Brain microvascular endothelial cell (primary cell): Measurements from ENCODE around the gene TGM5.

Experiments
- DNase-seq: peaks from one replicate; pipeline ENCODE4 v3.0.0-alpha.2; 2020
- H3K27ac ChIP-seq: fragments of 250-450 bp; sonication (Bioruptor Pico); 2 replicates; pipeline ENCODE4 v1.5.1; 2020; ENCODE audit warnings: mild to moderate bottlenecking, moderate library complexity
- H3K27me3 ChIP-seq: fragments of 250-450 bp; sonication (Bioruptor Pico); replicated peaks from 2 replicates; pipeline ENCODE4 v1.5.1; 2020; ENCODE audit warnings: mild to moderate bottlenecking
- H3K36me3 ChIP-seq: fragments of 250-450 bp; sonication (Bioruptor Pico); replicated peaks from 2 replicates; pipeline ENCODE4 v1.5.1; 2020; ENCODE audit warnings: mild to moderate bottlenecking
- H3K4me3 ChIP-seq: 2 replicates; pipeline ENCODE4 v1.5.1; 2011; ENCODE audit warnings: low read depth, mild to moderate bottlenecking, control low read depth, low read length, moderate library complexity
- in situ Hi-C: cut with HindIII; loops from 2 replicates; pipeline ENCODE4 v1.10.0; 2017; ENCODE audit warnings: low sequenced_read_pairs, low pct_ligation_motif_present
- TF ChIP-seq, protein P1 (sequence below): IDR thresholded peaks from 2 replicates; pipeline ENCODE4 v1.5.1; 2011; ENCODE audit warnings: low read depth, mild to moderate bottlenecking, moderate library complexity, low read length, control low read depth, inconsistent platforms; ENCODE audit errors: missing control alignments

The TGM5 gene

DNA sequence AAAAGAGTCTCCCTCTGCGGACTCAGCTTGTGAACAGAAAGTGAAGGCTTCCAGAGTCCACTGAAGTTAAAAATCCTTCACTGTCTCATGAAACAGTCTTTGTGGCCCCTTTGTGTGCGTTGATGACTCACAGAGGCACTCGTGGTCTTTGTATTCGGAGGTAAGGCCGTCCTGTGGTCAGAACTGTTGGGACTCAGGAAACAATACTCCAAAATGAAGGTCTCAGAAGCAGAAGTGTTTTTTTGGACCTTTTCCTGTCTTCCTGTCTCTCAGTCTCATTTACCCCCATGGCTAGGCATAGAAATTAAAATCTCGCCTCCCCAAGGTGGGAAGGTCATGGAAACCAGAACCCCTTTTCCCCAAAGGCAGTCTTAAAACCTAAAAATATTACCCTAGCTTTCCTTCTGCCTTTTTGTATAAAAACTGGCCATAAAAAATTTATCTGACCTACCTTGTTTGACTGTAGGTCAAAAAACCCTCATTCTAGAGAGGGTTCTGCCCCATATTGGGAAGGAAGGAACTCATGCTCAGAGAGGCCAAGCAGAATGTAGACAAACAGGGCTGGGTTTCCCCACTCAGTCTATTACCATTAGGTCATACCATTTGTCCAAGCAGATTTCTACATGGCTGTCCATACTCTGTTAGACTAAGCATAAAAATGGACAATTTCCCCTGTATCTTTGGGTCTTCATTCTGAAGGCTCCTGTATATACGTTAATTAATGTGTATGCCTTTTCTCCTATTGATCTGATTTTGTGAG, 26.8 kb downstream of the TGM5 start:
- in situ Hi-C loops = no loop called here
- TF ChIP-seq, protein P1, sequence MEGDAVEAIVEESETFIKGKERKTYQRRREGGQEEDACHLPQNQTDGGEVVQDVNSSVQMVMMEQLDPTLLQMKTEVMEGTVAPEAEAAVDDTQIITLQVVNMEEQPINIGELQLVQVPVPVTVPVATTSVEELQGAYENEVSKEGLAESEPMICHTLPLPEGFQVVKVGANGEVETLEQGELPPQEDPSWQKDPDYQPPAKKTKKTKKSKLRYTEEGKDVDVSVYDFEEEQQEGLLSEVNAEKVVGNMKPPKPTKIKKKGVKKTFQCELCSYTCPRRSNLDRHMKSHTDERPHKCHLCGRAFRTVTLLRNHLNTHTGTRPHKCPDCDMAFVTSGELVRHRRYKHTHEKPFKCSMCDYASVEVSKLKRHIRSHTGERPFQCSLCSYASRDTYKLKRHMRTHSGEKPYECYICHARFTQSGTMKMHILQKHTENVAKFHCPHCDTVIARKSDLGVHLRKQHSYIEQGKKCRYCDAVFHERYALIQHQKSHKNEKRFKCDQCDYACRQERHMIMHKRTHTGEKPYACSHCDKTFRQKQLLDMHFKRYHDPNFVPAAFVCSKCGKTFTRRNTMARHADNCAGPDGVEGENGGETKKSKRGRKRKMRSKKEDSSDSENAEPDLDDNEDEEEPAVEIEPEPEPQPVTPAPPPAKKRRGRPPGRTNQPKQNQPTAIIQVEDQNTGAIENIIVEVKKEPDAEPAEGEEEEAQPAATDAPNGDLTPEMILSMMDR = no peak
- no peak overlapping the region for H3K4me3 ChIP-seq
- no peak overlapping the region for H3K27ac ChIP-seq
- DNase-seq = no peak
- H3K36me3 ChIP-seq = no peaks in the 10 kb centered on the region
- H3K27me3 ChIP-seq = peaks cover 22% of the 10 kb centered on the region

DNA sequence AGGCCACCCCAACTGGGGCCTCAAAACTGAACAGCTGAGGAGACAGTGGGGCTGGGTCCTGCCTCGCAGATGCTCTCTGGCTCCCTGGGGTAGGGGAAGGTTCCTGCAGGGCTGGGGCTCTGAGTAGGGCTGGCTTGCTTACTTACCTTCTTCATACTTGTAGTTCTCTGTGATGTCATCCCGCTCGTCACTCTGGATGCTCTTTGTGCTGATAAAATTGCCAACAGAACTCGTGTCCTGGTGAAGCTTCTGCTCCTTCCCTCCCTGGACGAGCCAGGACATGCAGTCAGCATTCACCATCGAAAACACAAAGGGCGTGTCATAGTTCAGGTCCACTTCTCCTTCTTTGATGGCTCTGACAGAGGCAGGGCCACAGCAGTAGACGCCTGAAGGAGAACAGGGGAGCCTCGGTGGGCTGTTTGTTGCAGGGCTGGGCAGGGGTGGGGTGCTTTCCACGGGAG, 28.0 kb downstream of the TGM5 start:
- peaks cover 18% of the 10 kb centered on the region for H3K27me3 ChIP-seq
- H3K36me3 ChIP-seq = no peaks in the 10 kb centered on the region
- no peak overlapping the region for H3K4me3 ChIP-seq
- no peak overlapping the region for H3K27ac ChIP-seq
- no peak for DNase-seq
- TF ChIP-seq, protein P1 = no peak
- in situ Hi-C loops = no loop called here

DNA sequence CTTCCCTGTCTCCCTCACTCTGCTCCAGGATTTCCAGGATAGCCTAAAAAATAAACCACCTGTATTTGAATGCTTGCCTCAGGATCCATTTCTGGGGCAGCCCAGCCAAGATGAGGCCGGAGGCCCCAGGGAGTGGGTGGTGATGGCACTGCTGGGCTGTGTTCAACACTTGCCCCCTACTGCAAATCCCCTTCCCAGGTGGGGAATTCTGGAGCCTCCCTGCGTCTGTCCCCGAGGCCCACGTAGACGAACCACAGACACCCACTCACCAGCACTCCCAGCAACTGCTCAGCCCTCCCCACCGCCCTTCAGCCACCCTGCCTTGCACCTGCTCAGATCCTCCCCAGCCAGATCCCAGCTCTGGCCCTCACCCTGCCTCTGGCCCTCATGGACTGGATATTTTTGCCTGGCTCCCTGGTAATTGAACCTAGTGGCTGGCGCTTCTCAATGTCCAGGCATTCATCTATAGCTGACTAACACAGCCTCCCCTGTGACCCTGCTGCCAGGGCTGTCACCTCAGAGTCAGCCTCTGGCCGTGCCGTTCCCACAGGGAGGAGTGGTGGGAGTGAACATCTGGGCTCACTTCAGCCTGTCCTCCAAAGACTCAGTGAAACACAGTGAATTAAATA, 28.8 kb downstream of the TGM5 start:
- TF ChIP-seq, protein P1 = no peak
- in situ Hi-C loops = no loop called here
- Histone ChIP-seq H3K4me3 (no peak overlapping the region), H3K36me3 (no peaks in the 10 kb centered on the region), H3K27me3 (peaks cover 19% of the 10 kb centered on the region), H3K27ac (no peak overlapping the region)
- DNase-seq = no peak

DNA sequence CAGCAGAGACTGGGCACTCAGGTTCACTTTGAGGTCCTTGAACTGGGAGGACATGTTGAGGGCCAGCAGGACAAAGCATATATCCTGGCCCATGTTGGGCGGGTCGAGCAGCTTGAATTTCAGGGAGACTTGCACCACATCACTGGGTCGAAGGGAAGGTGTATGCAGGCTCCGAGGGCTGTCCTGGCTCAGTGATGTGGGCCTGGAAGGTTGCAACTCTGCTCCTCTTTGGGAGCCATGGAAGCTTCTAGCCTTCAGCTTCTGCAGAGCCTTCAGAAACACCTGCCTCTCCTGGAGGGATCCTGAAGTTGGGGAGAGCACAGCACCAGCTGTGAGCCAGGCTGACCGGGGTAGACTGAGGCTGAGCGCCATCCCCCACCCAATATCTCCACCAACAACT, 31.2 kb downstream of the TGM5 start:
- H3K36me3 ChIP-seq = no peaks in the 10 kb centered on the region
- H3K27ac ChIP-seq = no peak overlapping the region
- no peak overlapping the region for H3K4me3 ChIP-seq
- in situ Hi-C loops = no loop called here
- DNase-seq = no peak
- TF ChIP-seq, protein P1 = no peak
- H3K27me3 ChIP-seq = peaks cover 15% of the 10 kb centered on the region

DNA sequence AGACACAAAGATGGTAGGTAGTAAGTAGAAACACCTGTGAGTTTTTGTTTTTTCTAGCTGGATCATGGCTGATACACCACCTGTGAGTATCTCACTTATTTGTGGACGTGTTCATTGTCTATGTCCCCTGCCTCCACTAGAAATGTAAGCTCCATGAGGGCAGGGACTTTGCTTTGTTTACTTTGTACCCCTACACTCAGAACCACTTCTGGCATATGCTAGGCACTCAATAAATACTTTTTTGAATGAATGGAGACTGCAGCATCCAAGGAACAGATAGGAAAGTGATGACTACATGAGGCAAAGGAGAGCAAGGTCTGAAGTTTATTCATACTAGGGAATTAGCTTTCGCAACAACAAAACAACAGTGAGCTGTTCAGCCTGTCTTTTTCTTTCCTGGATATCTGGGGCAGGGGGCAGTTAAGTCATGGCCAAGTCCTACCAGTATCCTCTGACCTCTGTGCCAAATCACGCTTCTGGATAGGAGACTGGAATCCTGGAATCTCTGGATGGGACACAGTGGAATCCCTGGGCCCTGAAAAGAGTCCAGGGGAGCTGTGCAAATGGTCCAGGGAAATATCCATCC, 34.3 kb downstream of the TGM5 start:
- DNase-seq = no peak
- Histone ChIP-seq H3K27me3 (peaks cover 16% of the 10 kb centered on the region), H3K36me3 (no peaks in the 10 kb centered on the region), H3K4me3 (no peak overlapping the region), H3K27ac (no peak overlapping the region)
- in situ Hi-C loops = no loop called here
- TF ChIP-seq, protein P1 = no peak
